HG02885 (cell line): ENCODE measurements around the gene KCNJ4.
"Not testable (repeated sequence)": the region's sequence is repeated elsewhere in the genome, so short reads cannot be mapped to it uniquely, and the experiment has no call there.

Experiments used
- ATAC-seq: cut with Tn5 transposase; IDR thresholded peaks from one replicate; pipeline ENCODE4 v1.9.1; 2021; ENCODE audit warnings: mild to moderate bottlenecking; ENCODE audit not compliant: unreplicated experiment, poor library complexity

The KCNJ4 gene

GRCh38 chr22:38395944-38396343, 59.1 kb downstream of the KCNJ4 start:
- not testable (repeated sequence) for ATAC-seq

DNA sequence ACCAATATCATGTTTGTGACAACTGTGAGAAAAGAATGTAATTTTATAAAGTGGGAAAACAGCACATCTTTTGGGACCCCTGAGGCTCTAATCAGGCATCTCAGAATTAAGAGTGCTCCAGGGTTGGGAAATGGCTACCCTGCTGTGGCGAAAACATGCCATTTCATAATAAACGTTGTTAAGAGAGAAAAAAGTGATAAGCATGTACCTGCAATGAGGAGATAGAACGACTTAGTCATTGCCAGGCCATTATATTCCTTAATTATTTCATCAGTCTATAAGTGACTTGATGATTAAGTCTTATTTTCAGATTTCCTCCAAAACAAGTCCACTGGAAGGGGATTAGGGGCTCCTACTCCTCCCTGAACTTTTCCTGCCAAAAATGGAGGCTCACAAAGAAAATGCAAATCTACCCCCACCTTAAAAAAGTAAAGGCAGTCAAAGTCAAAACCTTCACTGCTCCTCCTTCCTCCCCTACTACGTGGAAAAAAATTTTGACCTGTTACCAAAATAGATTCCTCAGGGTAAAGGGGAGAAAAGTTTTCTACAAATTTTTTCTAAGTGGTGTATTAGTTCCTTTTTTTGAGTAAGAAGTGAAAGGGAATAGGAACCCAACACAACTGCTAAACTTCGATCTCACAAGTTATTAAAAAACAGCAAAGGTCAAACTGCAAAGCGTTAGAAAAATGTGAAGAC, 59.9 kb downstream of the KCNJ4 start:
- ATAC-seq: not testable (repeated sequence)

GRCh38 chr22:38389428-38389818, 65.6 kb downstream of the KCNJ4 start:
- not testable (repeated sequence) for ATAC-seq

DNA sequence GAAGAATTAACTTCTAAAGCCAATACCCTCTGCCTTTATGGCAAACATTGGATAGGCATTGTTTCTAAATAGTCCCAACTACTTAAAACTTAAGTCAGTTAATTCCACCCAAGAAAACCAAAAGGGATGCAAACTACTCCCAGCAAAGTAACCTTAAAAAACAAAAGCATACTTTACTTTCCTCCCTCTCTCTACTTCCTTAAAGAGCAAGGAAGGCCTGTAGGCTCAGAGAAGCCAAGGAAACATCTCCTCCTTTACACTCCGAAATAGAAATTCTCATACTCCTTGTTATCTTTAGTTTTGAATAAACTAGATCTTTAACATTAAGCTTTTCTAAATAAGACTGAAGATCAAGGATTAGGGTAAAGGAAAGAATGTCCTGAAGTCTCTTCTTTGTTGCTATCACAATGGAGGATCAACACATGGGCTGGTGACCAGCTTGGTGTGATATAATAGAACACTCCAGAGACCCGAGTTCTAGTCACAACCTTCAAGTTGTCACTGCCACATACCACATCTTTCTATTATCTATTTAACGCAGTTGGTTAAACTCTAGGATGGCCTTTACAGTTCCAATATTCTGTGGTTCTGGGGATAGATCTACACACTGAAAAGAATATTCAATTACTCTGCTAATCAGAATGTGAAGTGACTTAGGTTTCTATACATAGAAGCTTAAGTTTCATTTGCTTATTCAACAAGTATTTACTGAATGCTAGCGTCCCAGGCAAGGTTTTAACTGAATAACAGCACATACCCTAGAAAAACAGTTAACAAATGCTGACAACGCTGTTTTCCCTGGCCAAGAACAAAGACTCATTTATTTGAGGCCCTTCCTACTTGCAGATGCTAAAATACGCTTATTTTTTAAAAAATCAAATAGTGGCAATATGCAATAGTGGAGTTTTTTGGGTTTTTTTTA, 66.2 kb downstream of the KCNJ4 start:
- not testable (repeated sequence) for ATAC-seq

DNA sequence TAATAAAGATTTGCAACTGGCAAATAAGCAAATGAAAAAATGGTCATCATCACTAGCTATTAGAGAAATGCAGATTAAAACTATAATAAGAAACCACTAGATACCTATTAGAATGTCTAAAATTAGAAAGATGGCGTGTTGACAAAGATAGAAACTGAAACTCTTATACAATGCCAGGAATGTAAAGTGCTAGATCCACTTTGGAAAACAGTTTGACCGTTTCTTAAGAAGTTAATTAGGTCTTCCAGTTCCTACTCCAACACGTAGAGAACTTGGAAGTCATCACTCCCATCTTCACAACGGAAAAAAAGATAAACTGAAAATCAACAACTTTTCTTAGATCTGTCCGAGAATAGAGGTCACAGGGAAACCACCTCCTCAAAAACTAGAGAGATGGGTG, 68.1 kb downstream of the KCNJ4 start:
- ATAC-seq: not testable (repeated sequence)

GRCh38 chr22:38383417-38383816, 71.6 kb downstream of the KCNJ4 start:
- ATAC-seq: no peak

DNA sequence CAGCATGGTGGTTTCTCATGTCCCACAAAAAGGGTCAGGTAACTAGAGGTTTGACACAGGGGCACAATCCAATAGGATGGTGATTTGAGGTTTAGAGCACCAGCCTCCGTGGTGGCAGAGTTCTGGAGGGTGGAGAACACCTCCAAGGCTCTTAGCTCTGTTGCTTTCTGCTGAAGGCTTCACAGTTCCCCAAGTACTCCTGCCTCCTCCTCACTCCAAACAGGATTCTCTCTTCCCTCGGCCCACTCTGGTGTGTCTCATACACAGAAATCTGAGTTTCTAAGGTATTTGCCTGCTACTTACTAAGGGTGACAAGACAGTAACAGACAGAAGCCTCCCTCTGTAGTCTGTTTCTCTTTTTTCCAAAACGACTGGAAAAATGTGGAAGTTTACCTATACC, 73.6 kb downstream of the KCNJ4 start:
- ATAC-seq: not testable (repeated sequence)
